ENCODE results near the gene PLEKHG2. TPM values are rescaled to one million over a fixed set of nuclear protein-coding genes. Genes with fewer than 3 reads are reported as not detected.
A peak's percentile ranks its signal among the peaks of the same experiment; 100 is the strongest.

The PLEKHG2 gene
- total RNA-seq, 2 experiments from 2014 or later: 29.1 to 40.0 TPM

GRCh38 chr19:39398297-39398864 lies 14.1 kb upstream of the PLEKHG2 start:
- peaks cover 57% of the 10 kb centered on the region for H3K4me1 Mint-ChIP-seq
- DNase-seq: peak; percentile 63
- H3K27me3 Mint-ChIP-seq: no peaks in the 10 kb centered on the region
- H3K27ac Mint-ChIP-seq: peak overlapping the region; percentile 79
- H3K9me3 Mint-ChIP-seq: peaks cover 1% of the 10 kb centered on the region
- H3K36me3 Mint-ChIP-seq: peaks cover 21% of the 10 kb centered on the region
- H3K4me3 Mint-ChIP-seq: peak overlapping the region; percentile 6

GRCh38 chr19:39399668-39400050 lies 12.8 kb upstream of the PLEKHG2 start:
- Mint-ChIP-seq H3K27ac (peak overlapping the region; percentile 61), H3K4me1 (peaks cover 56% of the 10 kb centered on the region), H3K27me3 (no peaks in the 10 kb centered on the region), H3K36me3 (peaks cover 17% of the 10 kb centered on the region), H3K9me3 (peaks cover 1% of the 10 kb centered on the region), H3K4me3 (no peak overlapping the region)
- no peak for DNase-seq

GRCh38 chr19:39400061-39400460 lies 12.4 kb upstream of the PLEKHG2 start:
- no peak overlapping the region for H3K4me3 Mint-ChIP-seq
- DNase-seq: no peak
- H3K9me3 Mint-ChIP-seq: peaks cover 1% of the 10 kb centered on the region
- H3K27ac Mint-ChIP-seq: peak overlapping the region; percentile 61
- H3K36me3 Mint-ChIP-seq: peaks cover 16% of the 10 kb centered on the region
- no peaks in the 10 kb centered on the region for H3K27me3 Mint-ChIP-seq
- H3K4me1 Mint-ChIP-seq: peaks cover 58% of the 10 kb centered on the region

- peaks cover 1% of the 10 kb centered on the region for H3K9me3 Mint-ChIP-seq
- no peaks in the 10 kb centered on the region for H3K27me3 Mint-ChIP-seq
- peaks cover 62% of the 10 kb centered on the region for H3K4me1 Mint-ChIP-seq
- peaks cover 13% of the 10 kb centered on the region for H3K36me3 Mint-ChIP-seq
- DNase-seq: no peak
- peak overlapping the region; percentile 97 for H3K27ac Mint-ChIP-seq
- H3K4me3 Mint-ChIP-seq: peak overlapping the region; percentile 83
Measured at GRCh38 chr19:39401070-39401548, 11.4 kb upstream of the PLEKHG2 start.

GRCh38 chr19:39401549-39402345 lies 10.7 kb upstream of the PLEKHG2 start:
- DNase-seq: peak; percentile 81
- peak overlapping the region; percentile 83 for H3K4me3 Mint-ChIP-seq
- H3K9me3 Mint-ChIP-seq: peaks cover 1% of the 10 kb centered on the region
- H3K27ac Mint-ChIP-seq: peak overlapping the region; percentile 97
- H3K4me1 Mint-ChIP-seq: peaks cover 64% of the 10 kb centered on the region
- no peaks in the 10 kb centered on the region for H3K27me3 Mint-ChIP-seq
- peaks cover 13% of the 10 kb centered on the region for H3K36me3 Mint-ChIP-seq

GRCh38 chr19:39402346-39403300 lies 9.8 kb upstream of the PLEKHG2 start:
- Mint-ChIP-seq H3K27ac (peak overlapping the region; percentile 97), H3K36me3 (peaks cover 17% of the 10 kb centered on the region), H3K9me3 (peaks cover 1% of the 10 kb centered on the region), H3K4me1 (peaks cover 59% of the 10 kb centered on the region), H3K27me3 (no peaks in the 10 kb centered on the region), H3K4me3 (peak overlapping the region; percentile 83)
- DNase-seq: peak; percentile 83

GRCh38 chr19:39403331-39404312 lies 8.8 kb upstream of the PLEKHG2 start:
- peak overlapping the region; percentile 97 for H3K27ac Mint-ChIP-seq
- H3K4me3 Mint-ChIP-seq: peak overlapping the region; percentile 83
- peaks cover 1% of the 10 kb centered on the region for H3K9me3 Mint-ChIP-seq
- peak; percentile 97 for DNase-seq
- H3K27me3 Mint-ChIP-seq: no peaks in the 10 kb centered on the region
- H3K36me3 Mint-ChIP-seq: peaks cover 26% of the 10 kb centered on the region
- peaks cover 54% of the 10 kb centered on the region for H3K4me1 Mint-ChIP-seq

- H3K36me3 Mint-ChIP-seq: peaks cover 18% of the 10 kb centered on the region
- H3K27me3 Mint-ChIP-seq: no peaks in the 10 kb centered on the region
- peaks cover 51% of the 10 kb centered on the region for H3K4me1 Mint-ChIP-seq
- H3K27ac Mint-ChIP-seq: peak overlapping the region; percentile 71
- no peak for DNase-seq
- peak overlapping the region; percentile 82 for H3K4me3 Mint-ChIP-seq
- H3K9me3 Mint-ChIP-seq: no peaks in the 10 kb centered on the region
Measured at GRCh38 chr19:39405261-39405957, 7.1 kb upstream of the PLEKHG2 start.

GRCh38 chr19:39405958-39406655 lies 6.4 kb upstream of the PLEKHG2 start:
- Mint-ChIP-seq H3K27me3 (no peaks in the 10 kb centered on the region), H3K4me1 (peaks cover 51% of the 10 kb centered on the region), H3K4me3 (peak overlapping the region; percentile 82), H3K27ac (peak overlapping the region; percentile 88), H3K36me3 (peaks cover 18% of the 10 kb centered on the region), H3K9me3 (no peaks in the 10 kb centered on the region)
- peak; percentile 83 for DNase-seq

GRCh38 chr19:39406656-39407409 lies 5.6 kb upstream of the PLEKHG2 start, which contains the start of gene ZFP36:
ZFP36 (plus strand) TSS chr19:39406847; CDS start chr19:39406905, 58 bp downstream.
- no peaks in the 10 kb centered on the region for H3K27me3 Mint-ChIP-seq
- no peaks in the 10 kb centered on the region for H3K9me3 Mint-ChIP-seq
- H3K4me3 Mint-ChIP-seq: peak within 1 kb of the TSS; percentile 95
- peaks cover 50% of the 10 kb centered on the region for H3K4me1 Mint-ChIP-seq
- DNase-seq: peak; percentile 86
- H3K36me3 Mint-ChIP-seq: peaks cover 18% of the 10 kb centered on the region
- H3K27ac Mint-ChIP-seq: peak within 1 kb of the TSS; percentile 96

- H3K4me3 Mint-ChIP-seq: peak overlapping the region; percentile 95
- peaks cover 18% of the 10 kb centered on the region for H3K36me3 Mint-ChIP-seq
- peak overlapping the region; percentile 96 for H3K27ac Mint-ChIP-seq
- peaks cover 4% of the 10 kb centered on the region for H3K27me3 Mint-ChIP-seq
- H3K9me3 Mint-ChIP-seq: no peaks in the 10 kb centered on the region
- DNase-seq: no peak
- peaks cover 49% of the 10 kb centered on the region for H3K4me1 Mint-ChIP-seq
Measured at GRCh38 chr19:39407410-39407659, 5.1 kb upstream of the PLEKHG2 start.

GRCh38 chr19:39407660-39408391 lies 4.6 kb upstream of the PLEKHG2 start:
- peaks cover 18% of the 10 kb centered on the region for H3K36me3 Mint-ChIP-seq
- H3K4me1 Mint-ChIP-seq: peaks cover 46% of the 10 kb centered on the region
- H3K27me3 Mint-ChIP-seq: peaks cover 4% of the 10 kb centered on the region
- DNase-seq: peak; percentile 71
- peak overlapping the region; percentile 96 for H3K27ac Mint-ChIP-seq
- no peaks in the 10 kb centered on the region for H3K9me3 Mint-ChIP-seq
- peak overlapping the region; percentile 95 for H3K4me3 Mint-ChIP-seq

All from activated naive CD8-positive, alpha-beta T cell treated with anti-CD3 and anti-CD28 coated beads for 36 hours (primary cell).